ENCODE data around the gene THSD7A. TPM values are rescaled to one million over a fixed set of nuclear protein-coding genes. Genes with fewer than 3 reads are reported as not detected.

Gene THSD7A
- total RNA-seq, 1 donor from 2014 or later, result 10.1 TPM

DNA sequence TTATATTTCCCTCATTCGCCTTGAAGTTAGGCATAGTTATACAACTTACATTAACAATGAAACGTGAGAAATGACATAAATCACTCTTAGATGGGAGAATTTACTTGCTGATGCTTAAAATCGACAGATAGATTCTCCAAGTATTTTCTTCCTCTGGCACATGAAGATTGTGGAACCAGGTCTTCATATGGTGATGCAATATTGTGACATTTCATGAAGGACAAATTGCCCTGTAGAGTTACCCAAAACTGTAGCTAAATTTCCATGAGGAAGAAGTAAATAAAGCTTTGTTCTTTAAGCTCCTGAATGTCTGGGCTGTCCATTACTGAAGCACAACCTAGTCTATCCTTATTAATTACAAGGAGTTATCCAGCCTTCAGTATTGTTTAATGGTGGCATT, 353.1 kb downstream of the THSD7A start:
- no peaks in the 10 kb centered on the region for H3K4me1 ChIP-seq
- TF ChIP-seq, protein P1, sequence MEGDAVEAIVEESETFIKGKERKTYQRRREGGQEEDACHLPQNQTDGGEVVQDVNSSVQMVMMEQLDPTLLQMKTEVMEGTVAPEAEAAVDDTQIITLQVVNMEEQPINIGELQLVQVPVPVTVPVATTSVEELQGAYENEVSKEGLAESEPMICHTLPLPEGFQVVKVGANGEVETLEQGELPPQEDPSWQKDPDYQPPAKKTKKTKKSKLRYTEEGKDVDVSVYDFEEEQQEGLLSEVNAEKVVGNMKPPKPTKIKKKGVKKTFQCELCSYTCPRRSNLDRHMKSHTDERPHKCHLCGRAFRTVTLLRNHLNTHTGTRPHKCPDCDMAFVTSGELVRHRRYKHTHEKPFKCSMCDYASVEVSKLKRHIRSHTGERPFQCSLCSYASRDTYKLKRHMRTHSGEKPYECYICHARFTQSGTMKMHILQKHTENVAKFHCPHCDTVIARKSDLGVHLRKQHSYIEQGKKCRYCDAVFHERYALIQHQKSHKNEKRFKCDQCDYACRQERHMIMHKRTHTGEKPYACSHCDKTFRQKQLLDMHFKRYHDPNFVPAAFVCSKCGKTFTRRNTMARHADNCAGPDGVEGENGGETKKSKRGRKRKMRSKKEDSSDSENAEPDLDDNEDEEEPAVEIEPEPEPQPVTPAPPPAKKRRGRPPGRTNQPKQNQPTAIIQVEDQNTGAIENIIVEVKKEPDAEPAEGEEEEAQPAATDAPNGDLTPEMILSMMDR (IDR thresholded peaks at IDR 0.05), result no peak
- no peaks in the 10 kb centered on the region for H3K9me3 ChIP-seq
- intact Hi-C loops (cut with DNase I), result no loop called here
- H3K27ac ChIP-seq, result no peak overlapping the region
- DNase-seq (ENCODE audit: low spot score in 2 of 2), result no peak
- H3K36me3 ChIP-seq, result no peaks in the 10 kb centered on the region
- no peak overlapping the region for H3K4me3 ChIP-seq
- no peaks in the 10 kb centered on the region for H3K27me3 ChIP-seq

- H3K9me3 ChIP-seq, result no peaks in the 10 kb centered on the region
- TF ChIP-seq, protein P1 (IDR thresholded peaks at IDR 0.05), result no peak
- H3K27me3 ChIP-seq, result no peaks in the 10 kb centered on the region
- H3K4me1 ChIP-seq, result no peaks in the 10 kb centered on the region
- intact Hi-C loops (cut with DNase I), result no loop called here
- no peak overlapping the region for H3K27ac ChIP-seq
- no peaks in the 10 kb centered on the region for H3K36me3 ChIP-seq
- H3K4me3 ChIP-seq, result no peak overlapping the region
- DNase-seq (ENCODE audit: low spot score in 2 of 2), result no peak
These were observed 353.6 kb downstream of the THSD7A start for GRCh38 chr7:11478426-11478825.

DNA sequence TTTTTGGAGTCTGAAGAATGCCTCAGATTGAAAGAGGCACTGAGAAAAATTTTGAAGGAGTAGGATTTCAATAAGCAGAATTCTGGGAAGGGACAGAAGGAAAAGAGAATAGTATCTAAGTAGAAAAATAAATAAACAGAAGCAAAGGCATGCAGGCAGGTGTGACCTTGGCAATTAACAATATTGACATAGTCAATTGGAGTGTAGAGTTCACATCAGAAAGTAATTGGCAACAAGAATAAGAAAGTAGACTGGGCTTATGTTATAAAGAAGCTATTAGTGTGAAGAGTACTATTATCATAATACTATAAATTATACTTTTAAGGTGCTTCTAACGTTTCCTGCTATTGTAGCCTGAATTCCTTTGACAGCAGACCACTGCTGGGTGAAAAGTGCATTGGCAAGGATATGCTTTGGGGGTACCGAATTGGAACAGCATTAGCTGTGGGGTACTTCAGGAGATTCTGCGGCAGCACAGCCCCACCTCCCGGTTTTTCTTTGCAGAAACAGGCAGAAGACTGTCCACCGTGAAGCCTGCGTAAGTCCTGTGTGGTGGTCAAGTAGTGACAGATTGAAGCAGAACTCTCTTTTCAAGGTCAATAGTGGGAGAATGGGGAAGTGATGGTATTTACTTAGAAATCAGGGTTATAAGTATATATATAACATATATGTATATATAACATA, 357.0 kb downstream of the THSD7A start:
- TF ChIP-seq, protein P1 (IDR thresholded peaks at IDR 0.05), result no peak
- DNase-seq (ENCODE audit: low spot score in 2 of 2), result no peak
- H3K27ac ChIP-seq, result no peak overlapping the region
- H3K4me3 ChIP-seq, result no peak overlapping the region
- H3K36me3 ChIP-seq, result no peaks in the 10 kb centered on the region
- H3K27me3 ChIP-seq, result no peaks in the 10 kb centered on the region
- intact Hi-C loops (cut with DNase I), result no loop called here
- no peaks in the 10 kb centered on the region for H3K4me1 ChIP-seq
- H3K9me3 ChIP-seq, result no peaks in the 10 kb centered on the region

- Histone ChIP-seq H3K36me3 (no peaks in the 10 kb centered on the region), H3K27me3 (no peaks in the 10 kb centered on the region), H3K4me1 (no peaks in the 10 kb centered on the region), H3K27ac (no peak overlapping the region), H3K9me3 (no peaks in the 10 kb centered on the region), H3K4me3 (no peak overlapping the region)
- TF ChIP-seq, protein P1 (IDR thresholded peaks at IDR 0.05), result no peak
- intact Hi-C loops (cut with DNase I), result no loop called here
- DNase-seq (ENCODE audit: low spot score in 2 of 2), result no peak
These were observed 358.1 kb downstream of the THSD7A start for GRCh38 chr7:11473807-11474424.

DNA sequence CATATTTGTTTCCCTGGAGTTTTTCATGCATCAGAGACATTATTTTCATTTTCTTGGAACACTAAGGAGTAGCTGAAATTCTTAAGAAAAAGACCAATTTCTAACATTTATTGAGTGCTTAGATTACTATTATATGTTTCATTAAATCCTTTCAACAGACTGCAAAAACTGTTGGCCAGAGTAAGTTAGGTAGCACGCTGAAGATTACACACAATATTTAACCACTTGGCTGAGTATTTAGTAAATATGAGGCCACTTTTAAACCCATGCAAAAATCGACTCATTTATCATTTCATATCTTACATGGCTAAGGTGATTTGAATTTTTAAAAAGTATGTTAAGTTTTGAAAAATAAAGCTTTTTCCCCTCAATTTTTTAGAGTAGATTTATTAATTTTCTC, 358.8 kb downstream of the THSD7A start:
- Histone ChIP-seq H3K27me3 (no peaks in the 10 kb centered on the region), H3K27ac (no peak overlapping the region), H3K36me3 (no peaks in the 10 kb centered on the region), H3K4me1 (no peaks in the 10 kb centered on the region), H3K4me3 (no peak overlapping the region), H3K9me3 (no peaks in the 10 kb centered on the region)
- DNase-seq (ENCODE audit: low spot score in 2 of 2), result no peak
- TF ChIP-seq, protein P1 (IDR thresholded peaks at IDR 0.05), result no peak
- intact Hi-C loops (cut with DNase I), result no loop called here
